ENCODE measurements around the gene POLR1C. TPM values are rescaled to one million over a fixed set of nuclear protein-coding genes. Genes with fewer than 3 reads are reported as not detected.

Gene POLR1C
- total RNA-seq, 1 experiment from 2014 or later: 41.4 TPM

DNA sequence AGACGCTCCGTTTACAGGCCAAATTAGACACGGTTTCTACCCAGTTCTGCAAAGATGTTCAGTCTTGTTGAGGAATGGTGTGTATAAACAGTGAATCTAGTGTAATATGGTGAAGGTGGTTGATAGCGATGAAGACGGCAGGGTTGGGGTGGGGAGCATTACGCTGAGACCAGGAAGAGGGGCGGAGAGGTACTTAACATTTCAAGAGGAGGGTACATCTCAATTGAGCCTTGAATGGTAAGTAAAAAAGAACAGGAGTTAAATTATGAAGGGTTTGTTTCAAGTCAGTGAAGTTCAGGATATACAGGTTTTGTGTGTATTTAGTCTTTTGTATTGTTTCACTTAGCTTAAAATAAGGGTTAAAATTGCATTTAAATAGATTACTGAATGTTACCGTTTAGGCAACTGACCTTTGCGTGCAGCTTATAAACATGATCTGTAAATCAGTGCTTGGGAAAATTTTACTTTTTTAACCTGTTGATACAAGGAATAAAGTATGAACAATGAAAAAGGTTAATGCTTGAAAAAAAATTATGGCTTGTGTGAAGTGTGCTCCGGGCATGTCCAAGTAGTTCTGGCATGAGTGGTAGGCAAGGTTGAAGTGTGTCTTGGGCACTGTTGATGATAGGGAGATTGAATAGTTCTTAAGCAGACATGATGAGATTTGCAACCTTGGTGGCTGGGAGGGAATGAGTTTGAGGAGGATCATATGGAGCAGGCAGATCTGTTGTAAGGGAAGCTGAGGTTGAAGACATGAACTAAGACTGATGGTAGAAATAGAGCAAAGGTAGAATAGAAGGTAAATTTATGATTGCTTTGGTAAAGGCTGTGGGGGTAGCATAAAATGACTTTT, 842 bp downstream of the POLR1C start:
- peak overlapping the region; percentile 21 for H3K27ac ChIP-seq
- H3K9me3 ChIP-seq (ENCODE audit: insufficient read depth, low read depth): no peaks in the 10 kb centered on the region
- H3K27me3 ChIP-seq (ENCODE audit: insufficient read depth, low read depth): no peaks in the 10 kb centered on the region
- TF ChIP-seq EZH2 (IDR thresholded peaks at IDR 0.05; ENCODE audit: low read depth) (no peak), CTCF (conservative IDR thresholded peaks at IDR 0.05) (no peak)
- peaks cover 21% of the 10 kb centered on the region for H3K4me1 ChIP-seq (replicated peaks; ENCODE audit: insufficient read depth)
- peak overlapping the region; percentile 98 for H3K4me2 ChIP-seq
- H3K9me2 ChIP-seq (ENCODE audit: insufficient read depth): no peaks in the 10 kb centered on the region
- BruUV-seq (replicated peaks): no TSS peak
- peaks cover 27% of the 10 kb centered on the region for H4K20me1 ChIP-seq (ENCODE audit: insufficient read depth)
- peak overlapping the region; percentile 86 for H2AFZ ChIP-seq
- peaks cover 55% of the 10 kb centered on the region for H3K79me2 ChIP-seq (ENCODE audit: low read depth)
- peaks cover 39% of the 10 kb centered on the region for H3K36me3 ChIP-seq (ENCODE audit: low read depth)
- ChIA-PET CTCF (no interaction called here), POLR2A (ENCODE audit: unreplicated experiment) (interaction anchor here (0.6 kb wide), 1 partner anchor 210 kb away, joined by 5 read pairs; no protein-coding TSS in a partner anchor)
- H3F3A ChIP-seq (ENCODE audit: insufficient read depth, low read depth): peaks cover 48% of the 10 kb centered on the region
- peak overlapping the region; percentile 84 for H3K4me3 ChIP-seq
- intact Hi-C loops (cut with micrococcal nuclease; ENCODE audit: unreplicated experiment): no loop called here
- DNase-seq: no peak

GRCh38 chr6:43520097-43520496, 3.2 kb downstream of the POLR1C start:
- Histone ChIP-seq H3K36me3 (ENCODE audit: low read depth) (peaks cover 40% of the 10 kb centered on the region), H3K4me2 (no peak overlapping the region), H3K27ac (no peak overlapping the region), H3F3A (ENCODE audit: insufficient read depth, low read depth) (peaks cover 65% of the 10 kb centered on the region), H3K9me2 (ENCODE audit: insufficient read depth) (no peaks in the 10 kb centered on the region), H4K20me1 (ENCODE audit: insufficient read depth) (peaks cover 26% of the 10 kb centered on the region), H2AFZ (no peak overlapping the region), H3K4me1 (replicated peaks; ENCODE audit: insufficient read depth) (peaks cover 28% of the 10 kb centered on the region), H3K27me3 (ENCODE audit: insufficient read depth, low read depth) (no peaks in the 10 kb centered on the region), H3K9me3 (ENCODE audit: insufficient read depth, low read depth) (no peaks in the 10 kb centered on the region), H3K79me2 (ENCODE audit: low read depth) (peaks cover 49% of the 10 kb centered on the region), H3K4me3 (no peak overlapping the region)
- intact Hi-C loops (cut with micrococcal nuclease; ENCODE audit: unreplicated experiment): no loop called here
- no peak for DNase-seq
- BruUV-seq (replicated peaks): no TSS peak
- ChIA-PET CTCF (no interaction called here), POLR2A (ENCODE audit: unreplicated experiment) (no interaction called here)
- TF ChIP-seq EZH2 (IDR thresholded peaks at IDR 0.05; ENCODE audit: low read depth): no peak
- TF ChIP-seq CTCF (conservative IDR thresholded peaks at IDR 0.05): no peak

GRCh38 chr6:43521836-43522235, 4.9 kb downstream of the POLR1C start:
- CTCF ChIA-PET: interaction anchor here (0.6 kb wide), 1 partner anchor 72 kb away, joined by 4 read pairs; no protein-coding TSS in a partner anchor
- BruUV-seq (replicated peaks): no TSS peak
- peaks cover 26% of the 10 kb centered on the region for H4K20me1 ChIP-seq (ENCODE audit: insufficient read depth)

More at GRCh38 chr6:43521836-43522235, 4.9 kb downstream of the POLR1C start:
- POLR2A ChIA-PET (ENCODE audit: unreplicated experiment): interaction anchor here (0.6 kb wide), 1 partner anchor 10 kb away, joined by 3 read pairs; no protein-coding TSS in a partner anchor
- Histone ChIP-seq H2AFZ (no peak overlapping the region), H3K27ac (no peak overlapping the region), H3K36me3 (ENCODE audit: low read depth) (peaks cover 43% of the 10 kb centered on the region), H3K79me2 (ENCODE audit: low read depth) (peaks cover 33% of the 10 kb centered on the region), H3F3A (ENCODE audit: insufficient read depth, low read depth) (peaks cover 82% of the 10 kb centered on the region), H3K9me2 (ENCODE audit: insufficient read depth) (no peaks in the 10 kb centered on the region), H3K27me3 (ENCODE audit: insufficient read depth, low read depth) (no peaks in the 10 kb centered on the region), H3K4me2 (no peak overlapping the region), H3K9me3 (ENCODE audit: insufficient read depth, low read depth) (no peaks in the 10 kb centered on the region), H3K4me1 (replicated peaks; ENCODE audit: insufficient read depth) (peaks cover 19% of the 10 kb centered on the region), H3K4me3 (no peak overlapping the region)
- no peak for TF ChIP-seq CTCF (conservative IDR thresholded peaks at IDR 0.05)
- no peak for DNase-seq
- intact Hi-C loops (cut with micrococcal nuclease; ENCODE audit: unreplicated experiment): no loop called here
